NCI-H1105 treated with DMSO at 0.1 percent for 48 hours (cell line): ENCODE data around the gene JPH4.

Experiments used
- DNase-seq: peaks from one replicate; lab custom pipeline; 2025; lab: John Stamatoyannopoulos, UW

The JPH4 gene

GRCh38 chr14:23563473-23564180, 15.0 kb downstream of the JPH4 start:
- no peak for DNase-seq

- DNase-seq, result peak; percentile 57
Observed at GRCh38 chr14:23562822-23563472, 15.6 kb downstream of the JPH4 start.

- no peak for DNase-seq
Observed at GRCh38 chr14:23561873-23562821, 16.4 kb downstream of the JPH4 start.

- DNase-seq, result no peak
Observed at GRCh38 chr14:23561259-23561658, 17.3 kb downstream of the JPH4 start.

- DNase-seq, result no peak
Observed at GRCh38 chr14:23559926-23560520, 18.6 kb downstream of the JPH4 start.

- DNase-seq, result peak; percentile 60
Observed at GRCh38 chr14:23559010-23559925, 19.3 kb downstream of the JPH4 start.

- no peak for DNase-seq
Observed at GRCh38 chr14:23558346-23559009, 20.1 kb downstream of the JPH4 start.

- DNase-seq, result no peak
Observed at GRCh38 chr14:23557946-23558345, 20.6 kb downstream of the JPH4 start.

- DNase-seq, result no peak
Observed at GRCh38 chr14:23557521-23557920, 21.1 kb downstream of the JPH4 start.

GRCh38 chr14:23556700-23557440, 21.7 kb downstream of the JPH4 start:
- no peak for DNase-seq

GRCh38 chr14:23555882-23556699, 22.5 kb downstream of the JPH4 start, which contains the start of gene THTPA:
Gene THTPA (plus strand): TSS chr14:23556271. CDS start chr14:23556758, 487 bp downstream.
- peak; percentile 87 for DNase-seq

- no peak for DNase-seq
Observed at GRCh38 chr14:23555533-23555881, 23.1 kb downstream of the JPH4 start.

GRCh38 chr14:23551266-23552028, 27.1 kb downstream of the JPH4 start, which contains the start of gene ZFHX2:
Gene ZFHX2 (minus strand): TSS chr14:23551765. CDS start chr14:23535325, 16,440 bp downstream.
- DNase-seq, result peak; percentile 92

- no peak for DNase-seq
Observed at GRCh38 chr14:23550812-23551265, 27.8 kb downstream of the JPH4 start.

GRCh38 chr14:23550131-23550811, 28.3 kb downstream of the JPH4 start:
- DNase-seq, result no peak

GRCh38 chr14:23548351-23549318, 30.0 kb downstream of the JPH4 start:
- no peak for DNase-seq
